ENCODE measurements around the gene PRH2. TPM values are rescaled to one million over a fixed set of nuclear protein-coding genes. Genes with fewer than 3 reads are reported as not detected.

Gene PRH2
- not detected in 2 replicates for total RNA-seq

DNA sequence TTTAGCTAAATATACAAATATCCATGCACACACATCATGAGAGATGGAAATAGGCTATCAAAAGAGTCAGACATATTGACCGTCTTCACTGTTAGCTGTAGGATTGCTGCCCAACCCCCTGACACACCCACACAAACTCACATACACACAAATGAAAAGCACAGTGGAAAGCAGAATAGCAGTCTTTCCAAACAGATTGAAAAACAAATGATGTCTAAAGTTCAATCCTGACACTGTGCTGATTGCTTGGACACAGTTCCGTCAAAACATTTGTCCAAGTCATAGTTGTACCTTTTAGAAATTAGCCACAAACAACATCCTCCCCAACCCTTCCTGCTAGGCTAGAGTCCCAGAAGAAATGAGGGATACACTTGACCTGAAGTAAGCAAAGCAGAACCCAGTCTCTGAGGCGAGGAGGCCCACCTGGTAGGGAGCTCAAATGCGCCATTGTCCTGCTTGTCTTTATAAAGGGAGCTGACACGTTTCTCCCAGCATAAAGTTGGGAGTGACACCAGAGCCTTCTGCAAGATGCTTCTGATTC lies at the start of gene PRH2:
Gene PRH2 (plus strand): TSS at position 491 of the 541 bp plus-strand sequence. CDS start 38 bp downstream, at position 529.
- DNase-seq (ENCODE audit: extremely low read depth, low read depth, low spot score): no peak

DNA sequence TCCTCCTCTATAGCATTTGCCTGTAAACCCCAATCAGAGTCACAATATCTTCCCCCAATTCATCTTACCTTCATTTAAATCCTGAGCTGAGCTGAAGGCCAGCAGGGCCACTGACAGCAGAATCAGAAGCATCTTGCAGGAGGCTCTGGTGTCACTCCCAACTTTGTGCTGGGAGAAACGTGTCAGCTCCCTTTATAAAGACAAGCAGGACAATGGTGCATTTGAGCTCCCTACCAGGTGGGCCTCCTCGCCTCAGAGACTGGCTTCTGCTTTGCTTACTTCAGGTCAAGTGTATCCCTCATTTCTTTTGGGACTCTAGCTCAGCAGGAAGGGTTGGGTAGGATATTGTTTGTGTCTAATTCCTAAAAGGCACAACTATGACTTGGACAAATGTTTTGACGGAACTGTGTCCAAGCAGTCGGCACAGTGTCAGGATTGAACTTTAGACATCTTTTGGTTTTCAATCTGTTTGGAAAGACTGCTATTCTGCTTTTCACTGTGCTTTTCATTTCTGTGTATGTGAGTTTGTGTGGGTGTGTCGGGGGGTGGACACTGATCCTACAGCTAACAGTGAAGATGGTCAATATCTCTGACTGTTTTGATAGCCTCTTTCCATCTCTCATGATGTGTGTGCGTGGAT lies 44.8 kb upstream of the PRH2 start, which contains the start of gene PRH1:
Gene PRH1 (minus strand): TSS at position 170 of the 640 bp plus-strand sequence. CDS start 38 bp downstream, at position 132.
- no peak for DNase-seq (ENCODE audit: extremely low read depth, low read depth, low spot score)

DNA sequence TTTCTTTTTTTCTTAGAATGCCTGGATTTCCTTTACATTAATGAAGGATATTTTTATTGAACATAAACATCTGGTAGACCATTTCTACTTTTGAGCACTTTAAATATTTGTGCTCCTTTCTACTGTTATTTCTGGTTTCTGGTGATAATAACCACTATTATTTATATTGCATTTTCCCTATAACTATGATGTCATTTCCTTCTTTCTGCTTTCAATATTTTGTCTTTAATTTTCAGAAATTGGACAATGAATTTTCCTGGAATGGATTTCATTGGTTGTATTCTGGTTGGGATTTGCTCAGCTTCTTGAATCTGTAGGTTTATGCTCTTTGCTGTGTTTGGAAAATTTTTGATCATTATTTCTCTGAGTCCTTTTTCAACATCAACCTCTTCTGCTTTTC lies 39.8 kb upstream of the PRH2 start:
- no peak for DNase-seq (ENCODE audit: extremely low read depth, low read depth, low spot score)

GRCh38 chr12:10891937-10892336 lies 37.1 kb upstream of the PRH2 start:
- no peak for DNase-seq (ENCODE audit: extremely low read depth, low read depth, low spot score)

- no peak for DNase-seq (ENCODE audit: extremely low read depth, low read depth, low spot score)
Observed at GRCh38 chr12:10896854-10897253, 32.2 kb upstream of the PRH2 start.

GRCh38 chr12:10900530-10900929 lies 28.5 kb upstream of the PRH2 start:
- no peak for DNase-seq (ENCODE audit: extremely low read depth, low read depth, low spot score)

DNA sequence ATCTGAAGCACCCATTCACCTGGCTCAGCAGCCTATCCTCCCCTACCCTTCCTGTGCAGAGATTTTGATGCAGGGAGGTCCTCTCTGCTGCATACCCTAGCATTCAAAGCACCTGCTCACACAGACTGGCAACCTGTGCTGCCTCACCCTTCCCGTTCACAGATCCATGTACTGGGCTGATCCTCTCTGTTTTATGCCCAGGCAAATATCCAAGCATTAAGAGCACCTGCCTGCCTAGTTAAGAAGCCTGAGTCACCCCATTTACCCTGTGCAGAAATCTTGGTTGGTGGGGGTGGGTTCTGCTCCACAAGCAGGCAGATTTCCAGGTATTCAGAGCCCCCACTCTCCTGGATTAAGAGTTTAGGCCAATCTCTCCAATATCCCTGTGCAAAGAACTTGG lies 28.1 kb upstream of the PRH2 start:
- no peak for DNase-seq (ENCODE audit: extremely low read depth, low read depth, low spot score)

- DNase-seq (ENCODE audit: extremely low read depth, low read depth, low spot score): no peak
Observed at GRCh38 chr12:10901427-10901826, 27.6 kb upstream of the PRH2 start.

- DNase-seq (ENCODE audit: extremely low read depth, low read depth, low spot score): no peak
Observed at GRCh38 chr12:10904686-10905085, 24.4 kb upstream of the PRH2 start.

GRCh38 chr12:10909462-10909861 lies 19.6 kb upstream of the PRH2 start, which contains the start of gene TAS2R13:
TSS of gene TAS2R13 (minus strand) at chr12:10909562. CDS start at chr12:10909298, 264 bp downstream.
- no peak for DNase-seq (ENCODE audit: extremely low read depth, low read depth, low spot score)

DNA sequence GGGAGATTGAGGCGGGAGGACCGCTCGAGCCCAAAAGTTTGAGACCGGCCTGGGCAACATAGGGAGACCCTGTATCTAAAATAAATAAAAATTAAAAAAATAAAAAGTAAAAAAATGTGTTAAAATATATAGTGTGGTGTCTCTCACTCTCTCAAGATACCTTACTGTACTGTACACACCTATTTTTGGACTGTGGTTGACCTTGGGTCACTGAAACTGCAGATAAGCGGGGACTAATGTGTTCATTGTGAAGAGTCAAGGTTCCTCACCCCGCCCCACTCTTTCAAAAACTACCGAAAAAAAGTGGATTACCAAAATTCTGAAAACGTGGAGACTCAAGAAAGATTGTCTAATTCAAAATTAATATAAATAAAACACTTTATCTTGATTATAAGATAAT lies 18.7 kb upstream of the PRH2 start:
- no peak for DNase-seq (ENCODE audit: extremely low read depth, low read depth, low spot score)

DNA sequence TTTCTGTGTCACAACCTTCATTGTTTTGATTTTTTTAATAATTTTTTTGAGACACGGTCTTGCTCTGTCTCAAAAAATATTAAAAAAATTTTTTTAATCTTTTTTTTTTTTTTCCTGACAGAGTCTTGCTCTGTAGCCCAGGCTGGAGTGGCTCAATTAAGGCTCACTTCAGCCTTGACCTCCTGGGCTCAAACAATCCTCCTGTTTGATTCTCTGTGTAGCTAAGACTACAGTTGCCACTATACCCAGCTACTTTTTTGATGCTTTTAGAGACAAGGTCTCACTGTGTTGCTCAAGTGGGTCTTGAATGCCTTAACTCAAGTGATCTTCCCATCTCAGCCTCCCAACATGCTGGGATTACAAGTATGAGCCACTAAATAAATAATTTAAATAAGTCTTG lies 9.2 kb upstream of the PRH2 start:
- no peak for DNase-seq (ENCODE audit: extremely low read depth, low read depth, low spot score)

- no peak for DNase-seq (ENCODE audit: extremely low read depth, low read depth, low spot score)
Observed at GRCh38 chr12:10926269-10926668, 2.8 kb upstream of the PRH2 start.

- no peak for DNase-seq (ENCODE audit: extremely low read depth, low read depth, low spot score)
Observed at GRCh38 chr12:10936506-10936905, 7.5 kb downstream of the PRH2 start.

DNA sequence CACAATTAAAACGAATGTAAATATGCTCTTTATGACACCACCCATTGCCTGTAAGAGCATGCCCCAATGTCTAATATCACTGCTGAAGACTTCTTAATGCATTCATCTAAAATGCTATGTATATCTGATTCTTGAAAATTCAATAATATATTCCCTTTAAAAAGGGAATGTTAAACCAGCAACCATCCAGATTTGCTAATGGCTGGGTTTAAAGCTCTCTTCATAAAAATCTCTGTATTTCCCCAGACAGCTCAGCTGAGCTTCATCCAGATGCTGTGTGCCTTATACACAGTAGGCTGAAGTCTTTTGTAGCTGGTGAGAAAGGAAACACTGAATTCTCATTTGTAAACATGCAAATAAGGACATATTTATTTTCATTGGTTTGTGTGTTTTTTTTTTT lies 10.1 kb downstream of the PRH2 start, which contains the start of gene TAS2R14:
Gene TAS2R14 (minus strand): TSS at position 101 of the 400 bp plus-strand sequence. CDS start 56 bp downstream, at position 45.
- DNase-seq (ENCODE audit: extremely low read depth, low read depth, low spot score): no peak

DNA sequence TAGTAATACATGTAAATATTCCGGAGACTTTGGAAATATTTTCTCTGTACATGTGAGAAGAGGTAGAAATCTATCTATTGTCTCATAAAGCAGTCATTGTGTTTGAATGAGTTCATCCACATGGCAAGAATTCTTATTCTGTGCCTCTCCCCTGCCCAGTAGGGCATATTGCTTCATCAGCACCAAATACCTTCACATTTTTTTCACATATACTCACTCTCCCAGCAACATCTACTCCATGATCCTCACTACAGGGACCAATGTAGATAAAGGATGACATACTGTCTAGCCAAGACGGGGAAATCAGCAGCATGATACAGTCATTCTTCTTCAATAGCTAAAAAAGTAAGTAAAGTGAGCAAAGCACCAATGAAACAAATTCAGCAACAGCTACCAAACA lies 11.4 kb downstream of the PRH2 start:
- DNase-seq (ENCODE audit: extremely low read depth, low read depth, low spot score): no peak

- no peak for DNase-seq (ENCODE audit: extremely low read depth, low read depth, low spot score)
Observed at GRCh38 chr12:10941369-10941768, 12.3 kb downstream of the PRH2 start.

DNA sequence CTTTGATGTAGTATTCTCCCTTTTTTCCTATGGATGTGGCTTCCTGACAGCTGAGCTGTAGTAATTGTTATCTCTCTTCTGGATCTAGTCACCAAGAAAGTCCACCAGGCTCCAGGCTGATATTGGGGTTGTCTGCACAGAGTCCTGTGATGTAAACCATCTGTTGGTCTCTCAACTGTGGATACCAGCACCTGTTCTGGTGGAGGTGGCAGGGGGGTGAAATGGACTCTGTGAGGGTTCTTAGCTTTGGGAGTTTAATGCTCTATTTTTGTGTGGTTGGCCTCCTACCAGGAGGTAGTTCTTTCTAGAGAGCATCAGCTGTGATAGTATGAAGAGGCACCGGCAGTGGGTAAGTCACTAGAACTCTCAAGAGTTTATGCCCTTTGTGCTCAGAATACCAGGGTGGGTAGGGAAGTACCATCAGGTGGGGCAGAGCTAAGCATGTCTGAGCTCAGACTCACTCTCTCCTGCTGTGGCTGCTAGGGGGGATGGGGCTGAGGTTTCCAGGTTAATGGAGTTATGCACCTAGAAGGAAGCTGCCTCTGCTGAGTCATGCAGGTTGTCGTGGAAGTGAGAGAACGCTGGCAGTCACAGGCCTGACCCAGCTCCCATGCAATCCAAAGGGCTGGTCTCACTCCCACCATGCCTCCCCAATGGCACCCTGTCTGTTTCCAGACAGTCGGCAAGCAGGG lies 13.0 kb downstream of the PRH2 start:
- no peak for DNase-seq (ENCODE audit: extremely low read depth, low read depth, low spot score)

GRCh38 chr12:10943167-10943566 lies 14.1 kb downstream of the PRH2 start:
- no peak for DNase-seq (ENCODE audit: extremely low read depth, low read depth, low spot score)

- no peak for DNase-seq (ENCODE audit: extremely low read depth, low read depth, low spot score)
Observed at GRCh38 chr12:10952645-10953044, 23.6 kb downstream of the PRH2 start.

DNA sequence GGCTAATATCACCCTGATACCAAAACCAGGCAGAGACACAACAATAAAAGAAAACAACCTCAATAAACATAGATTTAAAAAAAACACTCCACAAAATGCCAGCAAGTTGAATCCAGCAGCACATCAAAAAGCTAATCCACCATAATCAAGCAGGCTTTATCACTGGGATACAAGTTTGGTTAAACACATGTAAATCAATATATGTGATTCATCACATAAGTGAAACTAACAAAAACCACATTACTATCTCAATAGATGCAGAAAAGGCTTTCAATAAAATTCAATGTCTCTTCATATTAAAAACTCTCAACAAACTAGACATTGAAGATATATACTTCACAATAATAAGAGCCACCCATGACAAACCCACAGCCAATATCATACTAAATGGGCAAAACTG lies 27.0 kb downstream of the PRH2 start:
- DNase-seq (ENCODE audit: extremely low read depth, low read depth, low spot score): no peak

DNA sequence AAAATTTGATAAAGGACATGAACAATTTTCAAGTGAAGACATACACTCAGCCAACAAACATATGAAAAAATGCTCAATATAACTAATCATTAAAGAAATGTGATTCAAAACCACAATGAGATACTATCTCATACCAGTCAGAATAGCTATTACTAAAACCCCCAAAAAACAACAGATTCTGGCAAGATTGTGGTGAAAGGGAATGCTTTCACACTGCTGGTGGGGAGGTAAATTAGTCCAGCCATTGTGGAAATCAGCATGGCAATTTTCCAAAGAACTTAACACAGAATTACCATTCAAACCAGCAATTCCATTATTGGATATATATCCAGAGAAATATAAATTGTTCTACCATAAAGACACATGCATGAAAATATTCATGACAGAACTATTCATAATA lies 28.7 kb downstream of the PRH2 start:
- no peak for DNase-seq (ENCODE audit: extremely low read depth, low read depth, low spot score)
